Peyer's patch (tissue), 4 donors: ENCODE data around the gene ATP8A1. TPM values are rescaled to one million over a fixed set of nuclear protein-coding genes. Genes with fewer than 3 reads are reported as not detected.

ENCODE experiments used
- DNase-seq, 3 donors: peaks; one replicate each; pipeline ENCODE4 v3.0.0-alpha.2; 2017 to 2019
- H3K27ac ChIP-seq, 4 donors: fragments of 200-600 bp; sonication (generic); one replicate each; pipeline ENCODE4 v1.5.1; 2016 to 2019
- H3K27me3 ChIP-seq, 2 donors: fragments of 200-600 bp; sonication (generic); one replicate each; pipeline ENCODE4 v1.5.1; 2019
- H3K36me3 ChIP-seq, 3 donors: fragments of 200-600 bp; sonication (generic); one replicate each; pipeline ENCODE4 v1.5.1; 2016 to 2019
- H3K4me1 ChIP-seq, 4 donors: fragments of 200-600 bp; sonication (generic); one replicate each; pipeline ENCODE4 v1.5.1; 2016 to 2019
- H3K4me3 ChIP-seq, 4 donors: fragments of 200-600 bp; sonication (generic); 1 replicate in 3 of 4; 2 replicates in 1 of 4; pipeline ENCODE4 v1.5.1; 2016 to 2019; ENCODE audit warnings: mild to moderate bottlenecking in 1 of 4
- H3K9me3 ChIP-seq, 4 donors: fragments of 200-600 bp; sonication (generic); one replicate each; pipeline ENCODE4 v1.5.1; 2016 to 2019; ENCODE audit warnings: mild to moderate bottlenecking in 1 of 4
- POLR2A ChIP-seq, 2 donors: fragments of 450-650 bp; IDR thresholded peaks; one replicate each; pipeline ENCODE4 v1.5.1; 2017; ENCODE audit warnings: antibody characterized with exemption in 2 of 2, mild to moderate bottlenecking in 2 of 2, moderate library complexity in 2 of 2
- total RNA-seq, 4 donors: library from RNA; depleted of rRNA; stranded (reverse); fragments of >200 nt; gene quantifications; one replicate each; pipeline ENCODE4 v1.1.0, GENCODE V29; 2016
- TF ChIP-seq, protein P1 (sequence below), 6 experiments: fragments of 450-650 bp in 4 of 6; fragments of 200-600 bp in 2 of 6; sonication (generic) in 1 of 6; IDR thresholded peaks; one replicate each; pipeline ENCODE4 v1.5.1; 2017 to 2019; ENCODE audit warnings: antibody characterized with exemption in 6 of 6, mild to moderate bottlenecking in 3 of 6, moderate library complexity in 1 of 6

Gene ATP8A1
- total RNA-seq, 4 donors from 2014 or later, result 71.0 to 172 (median 158) TPM

- Histone ChIP-seq H3K27ac (no peak overlapping the region), H3K4me1 (peaks cover 0 to 4% (median 0%) of the 10 kb centered on the region in 4 donors), H3K9me3 (no peaks in the 10 kb centered on the region), H3K27me3 (no peaks in the 10 kb centered on the region), H3K36me3 (no peaks in the 10 kb centered on the region), H3K4me3 (no peak overlapping the region)
- TF ChIP-seq, protein P1, sequence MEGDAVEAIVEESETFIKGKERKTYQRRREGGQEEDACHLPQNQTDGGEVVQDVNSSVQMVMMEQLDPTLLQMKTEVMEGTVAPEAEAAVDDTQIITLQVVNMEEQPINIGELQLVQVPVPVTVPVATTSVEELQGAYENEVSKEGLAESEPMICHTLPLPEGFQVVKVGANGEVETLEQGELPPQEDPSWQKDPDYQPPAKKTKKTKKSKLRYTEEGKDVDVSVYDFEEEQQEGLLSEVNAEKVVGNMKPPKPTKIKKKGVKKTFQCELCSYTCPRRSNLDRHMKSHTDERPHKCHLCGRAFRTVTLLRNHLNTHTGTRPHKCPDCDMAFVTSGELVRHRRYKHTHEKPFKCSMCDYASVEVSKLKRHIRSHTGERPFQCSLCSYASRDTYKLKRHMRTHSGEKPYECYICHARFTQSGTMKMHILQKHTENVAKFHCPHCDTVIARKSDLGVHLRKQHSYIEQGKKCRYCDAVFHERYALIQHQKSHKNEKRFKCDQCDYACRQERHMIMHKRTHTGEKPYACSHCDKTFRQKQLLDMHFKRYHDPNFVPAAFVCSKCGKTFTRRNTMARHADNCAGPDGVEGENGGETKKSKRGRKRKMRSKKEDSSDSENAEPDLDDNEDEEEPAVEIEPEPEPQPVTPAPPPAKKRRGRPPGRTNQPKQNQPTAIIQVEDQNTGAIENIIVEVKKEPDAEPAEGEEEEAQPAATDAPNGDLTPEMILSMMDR (IDR thresholded peaks at IDR 0.05), result no peak
- TF ChIP-seq POLR2A (IDR thresholded peaks at IDR 0.05), result no peak
- DNase-seq, result no peak
These were observed 10.7 kb downstream of the ATP8A1 start for GRCh38 chr4:42646013-42646784.

DNA sequence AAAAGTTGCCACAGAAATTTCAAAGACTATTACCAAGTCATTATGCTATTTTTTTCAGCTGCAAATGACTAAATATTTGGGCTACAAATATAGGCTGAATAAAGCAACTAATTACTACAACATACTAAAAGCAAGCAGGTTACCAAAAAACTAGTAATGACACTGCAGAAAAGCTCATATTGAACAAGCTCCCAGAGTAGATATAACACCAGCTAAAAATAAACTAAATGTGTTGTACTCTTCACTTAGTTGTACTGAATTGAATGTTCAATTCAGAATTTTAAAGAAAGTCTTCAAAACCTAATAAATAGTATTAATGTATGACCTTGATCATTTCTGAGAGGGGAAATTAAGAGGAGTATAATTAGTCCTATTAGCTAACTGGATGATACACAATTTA lies 12.0 kb downstream of the ATP8A1 start:
- Histone ChIP-seq H3K36me3 (no peaks in the 10 kb centered on the region), H3K4me3 (no peak overlapping the region), H3K27ac (no peak overlapping the region), H3K27me3 (no peaks in the 10 kb centered on the region), H3K4me1 (peaks cover 0 to 5% (median 4%) of the 10 kb centered on the region in 4 donors), H3K9me3 (no peaks in the 10 kb centered on the region)
- TF ChIP-seq POLR2A (IDR thresholded peaks at IDR 0.05), result no peak
- TF ChIP-seq, protein P1 (IDR thresholded peaks at IDR 0.05), result no peak
- DNase-seq, result no peak

- Histone ChIP-seq H3K27ac (no peak overlapping the region), H3K4me3 (no peak overlapping the region), H3K9me3 (no peaks in the 10 kb centered on the region), H3K27me3 (no peaks in the 10 kb centered on the region), H3K4me1 (peaks cover 0 to 17% (median 6%) of the 10 kb centered on the region in 4 donors), H3K36me3 (no peaks in the 10 kb centered on the region)
- no peak for TF ChIP-seq POLR2A (IDR thresholded peaks at IDR 0.05)
- TF ChIP-seq, protein P1 (IDR thresholded peaks at IDR 0.05), result no peak
- no peak for DNase-seq
These were observed 13.2 kb downstream of the ATP8A1 start for GRCh38 chr4:42643685-42644084.

- DNase-seq, result no peak
- Histone ChIP-seq H3K27ac (no peak overlapping the region), H3K4me3 (no peak overlapping the region), H3K9me3 (no peaks in the 10 kb centered on the region), H3K4me1 (peaks cover 0 to 20% (median 6%) of the 10 kb centered on the region in 4 donors), H3K27me3 (no peaks in the 10 kb centered on the region), H3K36me3 (no peaks in the 10 kb centered on the region)
- no peak for TF ChIP-seq POLR2A (IDR thresholded peaks at IDR 0.05)
- TF ChIP-seq, protein P1 (IDR thresholded peaks at IDR 0.05), result no peak
These were observed 13.9 kb downstream of the ATP8A1 start for GRCh38 chr4:42642845-42643615.

- no peaks in the 10 kb centered on the region for H3K27me3 ChIP-seq
- H3K4me1 ChIP-seq, result peaks cover 0 to 20% (median 6%) of the 10 kb centered on the region in 4 donors
- H3K4me3 ChIP-seq, result no peak overlapping the region
- H3K9me3 ChIP-seq, result no peaks in the 10 kb centered on the region
- H3K36me3 ChIP-seq, result no peaks in the 10 kb centered on the region
- DNase-seq, result no peak
- no peak for TF ChIP-seq POLR2A (IDR thresholded peaks at IDR 0.05)
- TF ChIP-seq, protein P1 (IDR thresholded peaks at IDR 0.05), result no peak
- peak overlapping the region in 3 of 4 donors; percentile 53 to 81 (median 75) for H3K27ac ChIP-seq
These were observed 14.7 kb downstream of the ATP8A1 start for GRCh38 chr4:42642101-42642797.
